ENCODE measurements around the gene PLA2G3. TPM values are rescaled to one million over a fixed set of nuclear protein-coding genes. Genes with fewer than 3 reads are reported as not detected.

PLA2G3 gene
- total and polyA plus RNA-seq, 2 experiments from 2014 or later = 18.0 to 34.5 TPM

GRCh38 chr22:31126869-31127175, 13.5 kb downstream of the PLA2G3 start:
- no peaks in the 10 kb centered on the region for H3K79me2 ChIP-seq (replicated peaks; ENCODE audit: insufficient read depth)
- no peaks in the 10 kb centered on the region for H3F3A ChIP-seq (replicated peaks; ENCODE audit: low read depth)
- no peaks in the 10 kb centered on the region for H4K20me1 ChIP-seq (replicated peaks; ENCODE audit: insufficient read depth)
- ATAC-seq = no peak
- no peaks in the 10 kb centered on the region for H3K36me3 ChIP-seq (ENCODE audit: insufficient read depth)
- peak overlapping the region; percentile 9; the same call in 1 of the 2 replicates for H2AFZ ChIP-seq
- Mint-ChIP-seq H3K27ac (no peak overlapping the region), H3K27me3 (ENCODE audit: insufficient read depth, low read depth, poor library complexity) (peaks cover 18% of the 10 kb centered on the region), H3K4me3 (no peak overlapping the region), H3K9me3 (no peaks in the 10 kb centered on the region), H3K36me3 (ENCODE audit: low read depth) (no peaks in the 10 kb centered on the region), H3K4me1 (peaks cover 22% of the 10 kb centered on the region)
- no peak for DNase-seq (ENCODE audit: low spot score)
- peaks cover 11% of the 10 kb centered on the region; the same call in 1 of the 2 replicates for H3K4me1 ChIP-seq (ENCODE audit: insufficient read depth)
- H3K9me2 ChIP-seq (ENCODE audit: insufficient read depth) = no peaks in the 10 kb centered on the region
- H3K27ac ChIP-seq (ENCODE audit: low read depth) = no peak overlapping the region
- H3K4me3 ChIP-seq = peak overlapping the region; percentile 49
- no peak for TF ChIP-seq STAT1 (IDR thresholded peaks at IDR 0.05; ENCODE audit: unreplicated experiment)
- TF ChIP-seq, protein P1, sequence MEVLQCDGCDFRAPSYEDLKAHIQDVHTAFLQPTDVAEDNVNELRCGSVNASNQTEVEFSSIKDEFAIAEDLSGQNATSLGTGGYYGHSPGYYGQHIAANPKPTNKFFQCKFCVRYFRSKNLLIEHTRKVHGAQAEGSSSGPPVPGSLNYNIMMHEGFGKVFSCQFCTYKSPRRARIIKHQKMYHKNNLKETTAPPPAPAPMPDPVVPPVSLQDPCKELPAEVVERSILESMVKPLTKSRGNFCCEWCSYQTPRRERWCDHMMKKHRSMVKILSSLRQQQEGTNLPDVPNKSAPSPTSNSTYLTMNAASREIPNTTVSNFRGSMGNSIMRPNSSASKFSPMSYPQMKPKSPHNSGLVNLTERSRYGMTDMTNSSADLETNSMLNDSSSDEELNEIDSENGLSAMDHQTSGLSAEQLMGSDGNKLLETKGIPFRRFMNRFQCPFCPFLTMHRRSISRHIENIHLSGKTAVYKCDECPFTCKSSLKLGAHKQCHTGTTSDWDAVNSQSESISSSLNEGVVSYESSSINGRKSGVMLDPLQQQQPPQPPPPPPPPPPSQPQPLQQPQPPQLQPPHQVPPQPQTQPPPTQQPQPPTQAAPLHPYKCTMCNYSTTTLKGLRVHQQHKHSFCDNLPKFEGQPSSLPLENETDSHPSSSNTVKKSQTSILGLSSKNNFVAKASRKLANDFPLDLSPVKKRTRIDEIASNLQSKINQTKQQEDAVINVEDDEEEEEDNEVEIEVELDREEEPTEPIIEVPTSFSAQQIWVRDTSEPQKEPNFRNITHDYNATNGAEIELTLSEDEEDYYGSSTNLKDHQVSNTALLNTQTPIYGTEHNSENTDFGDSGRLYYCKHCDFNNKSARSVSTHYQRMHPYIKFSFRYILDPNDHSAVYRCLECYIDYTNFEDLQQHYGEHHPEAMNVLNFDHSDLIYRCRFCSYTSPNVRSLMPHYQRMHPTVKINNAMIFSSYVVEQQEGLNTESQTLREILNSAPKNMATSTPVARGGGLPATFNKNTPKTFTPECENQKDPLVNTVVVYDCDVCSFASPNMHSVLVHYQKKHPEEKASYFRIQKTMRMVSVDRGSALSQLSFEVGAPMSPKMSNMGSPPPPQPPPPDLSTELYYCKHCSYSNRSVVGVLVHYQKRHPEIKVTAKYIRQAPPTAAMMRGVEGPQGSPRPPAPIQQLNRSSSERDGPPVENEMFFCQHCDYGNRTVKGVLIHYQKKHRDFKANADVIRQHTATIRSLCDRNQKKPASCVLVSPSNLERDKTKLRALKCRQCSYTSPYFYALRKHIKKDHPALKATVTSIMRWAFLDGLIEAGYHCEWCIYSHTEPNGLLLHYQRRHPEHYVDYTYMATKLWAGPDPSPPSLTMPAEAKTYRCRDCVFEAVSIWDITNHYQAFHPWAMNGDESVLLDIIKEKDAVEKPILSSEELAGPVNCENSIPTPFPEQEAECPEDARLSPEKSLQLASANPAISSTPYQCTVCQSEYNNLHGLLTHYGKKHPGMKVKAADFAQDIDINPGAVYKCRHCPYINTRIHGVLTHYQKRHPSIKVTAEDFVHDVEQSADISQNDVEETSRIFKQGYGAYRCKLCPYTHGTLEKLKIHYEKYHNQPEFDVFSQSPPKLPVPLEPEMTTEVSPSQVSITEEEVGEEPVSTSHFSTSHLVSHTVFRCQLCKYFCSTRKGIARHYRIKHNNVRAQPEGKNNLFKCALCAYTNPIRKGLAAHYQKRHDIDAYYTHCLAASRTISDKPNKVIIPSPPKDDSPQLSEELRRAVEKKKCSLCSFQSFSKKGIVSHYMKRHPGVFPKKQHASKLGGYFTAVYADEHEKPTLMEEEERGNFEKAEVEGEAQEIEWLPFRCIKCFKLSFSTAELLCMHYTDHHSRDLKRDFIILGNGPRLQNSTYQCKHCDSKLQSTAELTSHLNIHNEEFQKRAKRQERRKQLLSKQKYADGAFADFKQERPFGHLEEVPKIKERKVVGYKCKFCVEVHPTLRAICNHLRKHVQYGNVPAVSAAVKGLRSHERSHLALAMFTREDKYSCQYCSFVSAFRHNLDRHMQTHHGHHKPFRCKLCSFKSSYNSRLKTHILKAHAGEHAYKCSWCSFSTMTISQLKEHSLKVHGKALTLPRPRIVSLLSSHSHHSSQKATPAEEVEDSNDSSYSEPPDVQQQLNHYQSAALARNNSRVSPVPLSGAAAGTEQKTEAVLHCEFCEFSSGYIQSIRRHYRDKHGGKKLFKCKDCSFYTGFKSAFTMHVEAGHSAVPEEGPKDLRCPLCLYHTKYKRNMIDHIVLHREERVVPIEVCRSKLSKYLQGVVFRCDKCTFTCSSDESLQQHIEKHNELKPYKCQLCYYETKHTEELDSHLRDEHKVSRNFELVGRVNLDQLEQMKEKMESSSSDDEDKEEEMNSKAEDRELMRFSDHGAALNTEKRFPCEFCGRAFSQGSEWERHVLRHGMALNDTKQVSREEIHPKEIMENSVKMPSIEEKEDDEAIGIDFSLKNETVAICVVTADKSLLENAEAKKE (CRISPR knock-in tag; IDR thresholded peaks at IDR 0.05) = no peak
- TF ChIP-seq REST (IDR thresholded peaks at IDR 0.05; ENCODE audit: unreplicated experiment) = no peak
- TF ChIP-seq ZNF331 (CRISPR knock-in tag; IDR thresholded peaks at IDR 0.05; ENCODE audit: low read depth) = no peak
- no peak for TF ChIP-seq NANOG (IDR thresholded peaks at IDR 0.05; ENCODE audit: borderline replicate concordance)
- TF ChIP-seq CREB1 (CRISPR knock-in tag; IDR thresholded peaks at IDR 0.05; ENCODE audit: low read depth) = no peak
- no peak for TF ChIP-seq ETS1 (IDR thresholded peaks at IDR 0.05)
- TF ChIP-seq, protein P2, sequence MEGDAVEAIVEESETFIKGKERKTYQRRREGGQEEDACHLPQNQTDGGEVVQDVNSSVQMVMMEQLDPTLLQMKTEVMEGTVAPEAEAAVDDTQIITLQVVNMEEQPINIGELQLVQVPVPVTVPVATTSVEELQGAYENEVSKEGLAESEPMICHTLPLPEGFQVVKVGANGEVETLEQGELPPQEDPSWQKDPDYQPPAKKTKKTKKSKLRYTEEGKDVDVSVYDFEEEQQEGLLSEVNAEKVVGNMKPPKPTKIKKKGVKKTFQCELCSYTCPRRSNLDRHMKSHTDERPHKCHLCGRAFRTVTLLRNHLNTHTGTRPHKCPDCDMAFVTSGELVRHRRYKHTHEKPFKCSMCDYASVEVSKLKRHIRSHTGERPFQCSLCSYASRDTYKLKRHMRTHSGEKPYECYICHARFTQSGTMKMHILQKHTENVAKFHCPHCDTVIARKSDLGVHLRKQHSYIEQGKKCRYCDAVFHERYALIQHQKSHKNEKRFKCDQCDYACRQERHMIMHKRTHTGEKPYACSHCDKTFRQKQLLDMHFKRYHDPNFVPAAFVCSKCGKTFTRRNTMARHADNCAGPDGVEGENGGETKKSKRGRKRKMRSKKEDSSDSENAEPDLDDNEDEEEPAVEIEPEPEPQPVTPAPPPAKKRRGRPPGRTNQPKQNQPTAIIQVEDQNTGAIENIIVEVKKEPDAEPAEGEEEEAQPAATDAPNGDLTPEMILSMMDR (conservative IDR thresholded peaks at IDR 0.05; ENCODE audit: low read depth in 2 of 2) = no peak
- no peak for TF ChIP-seq EZH2phosphoT487 (IDR thresholded peaks at IDR 0.05; ENCODE audit: unreplicated experiment)
- TF ChIP-seq EZH2 (IDR thresholded peaks at IDR 0.05; ENCODE audit: low read depth, unreplicated experiment) = no peak
- no peak for TF ChIP-seq ZNF114 (CRISPR knock-in tag; IDR thresholded peaks at IDR 0.05)
- H3K4me2 ChIP-seq = peak overlapping the region; percentile 63
- H3K27me3 ChIP-seq (ENCODE audit: insufficient read depth) = no peaks in the 10 kb centered on the region

Data from GM23338 (cell line).